IPS-18c (cell line): Measurements from ENCODE around the gene TMEM80.
"Not testable (repeated sequence)": the region's sequence is repeated elsewhere in the genome, so short reads cannot be mapped to it uniquely, and the experiment has no call there.

Experiments used
- H3K4me3 ChIP-seq: 2 replicates; pipeline ENCODE4 v1.7.0; 2013; ENCODE audit warnings: low read depth, mild to moderate bottlenecking, low read length, moderate library complexity; ENCODE audit not compliant: insufficient read depth
- H3K9me3 ChIP-seq: one replicate; pipeline ENCODE4 v1.6.1; 2013; ENCODE audit warnings: mild to moderate bottlenecking, low read length, moderate library complexity; ENCODE audit not compliant: control insufficient read depth, insufficient read depth

TMEM80 gene

DNA sequence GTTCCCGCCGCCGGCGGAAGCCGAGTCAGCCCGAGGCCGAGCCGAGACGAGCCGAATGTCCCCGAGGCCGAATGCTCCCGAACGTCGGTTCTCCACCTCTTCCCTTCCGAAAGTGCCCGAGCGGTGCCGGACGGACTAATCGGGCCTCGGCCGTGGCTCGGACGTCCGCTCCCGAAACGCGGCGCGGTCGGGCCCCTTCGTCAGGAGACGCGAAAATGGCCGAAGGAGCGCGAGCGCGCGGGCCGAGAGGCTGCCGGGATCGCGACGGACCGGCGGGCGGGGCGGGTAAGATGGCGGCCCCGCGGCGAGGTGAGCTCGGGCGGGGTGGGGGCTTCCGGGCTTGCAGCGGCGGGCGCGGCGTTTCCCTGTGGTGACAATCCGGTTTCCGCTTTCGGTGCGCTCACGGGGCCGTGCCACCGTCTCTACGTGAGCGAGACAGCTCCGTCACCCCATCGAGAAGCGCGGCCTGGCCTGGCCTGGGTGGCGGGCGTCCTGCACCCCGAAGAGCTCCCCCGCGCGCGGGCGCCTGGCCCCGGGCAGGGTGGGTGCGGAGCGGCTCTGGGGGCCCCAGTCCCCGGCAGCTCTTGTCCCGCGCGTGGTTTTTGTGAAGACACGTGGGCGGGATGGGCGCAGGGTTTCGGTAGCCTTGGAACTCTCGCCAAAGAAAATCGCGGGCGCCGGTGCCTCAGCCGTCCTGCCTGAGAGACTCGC lies at the start of gene TMEM80:
Gene TMEM80 (plus strand): TSS at position 279 of the 711 bp plus-strand sequence. CDS start 12 bp downstream, at position 291.
- Histone ChIP-seq H3K9me3 (peaks cover 2% of the 10 kb centered on the region), H3K4me3 (peak within 1 kb of the TSS; percentile 67)

DNA sequence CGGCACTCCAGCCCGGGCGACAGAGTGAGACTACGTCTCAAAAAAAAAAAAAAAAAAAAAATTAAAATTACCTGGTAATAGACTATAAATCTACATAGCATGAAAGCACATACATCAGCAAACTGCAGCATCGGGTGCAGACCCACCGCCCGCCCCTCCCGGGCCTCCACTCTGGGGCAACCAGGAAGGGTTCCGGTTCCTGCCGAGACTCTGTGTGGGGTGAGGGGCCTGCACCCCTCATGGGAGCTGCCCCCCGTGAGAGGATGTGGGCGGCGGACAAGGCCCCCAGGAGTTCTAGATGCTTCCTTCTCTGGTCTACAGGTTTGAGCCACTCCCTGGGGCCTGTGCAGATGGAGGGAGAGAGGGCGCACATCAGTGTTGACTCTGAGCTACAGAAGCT lies 49.4 kb upstream of the TMEM80 start:
- Histone ChIP-seq H3K4me3 (no peak overlapping the region), H3K9me3 (no peaks in the 10 kb centered on the region)

DNA sequence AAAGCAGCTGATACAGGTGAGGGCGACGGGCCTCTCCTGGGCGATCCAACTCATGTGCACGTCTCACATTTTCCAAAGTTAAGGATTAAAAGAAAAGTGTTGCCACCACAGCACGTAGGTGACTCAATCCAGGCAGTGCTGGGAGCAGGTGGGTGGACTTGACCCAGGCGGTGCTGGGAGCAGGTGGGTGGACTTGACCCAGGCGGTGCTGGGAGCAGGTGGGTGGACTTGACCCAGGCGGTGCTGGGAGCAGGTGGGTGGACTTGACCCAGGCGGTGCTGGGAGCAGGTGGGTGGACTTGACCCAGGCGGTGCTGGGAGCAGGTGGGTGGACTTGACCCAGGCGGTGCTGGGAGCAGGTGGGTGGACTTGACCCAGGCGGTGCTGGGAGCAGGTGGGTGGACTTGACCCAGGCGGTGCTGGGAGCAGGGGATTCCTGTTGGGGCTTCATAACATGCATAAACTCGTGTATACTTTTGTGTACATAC lies 47.9 kb upstream of the TMEM80 start:
- not testable (repeated sequence) for H3K4me3 ChIP-seq, H3K9me3 ChIP-seq

- Histone ChIP-seq H3K9me3 (no peaks in the 10 kb centered on the region), H3K4me3 (no peak overlapping the region)
Measured at GRCh38 chr11:650482-650881, 45.1 kb upstream of the TMEM80 start.

DNA sequence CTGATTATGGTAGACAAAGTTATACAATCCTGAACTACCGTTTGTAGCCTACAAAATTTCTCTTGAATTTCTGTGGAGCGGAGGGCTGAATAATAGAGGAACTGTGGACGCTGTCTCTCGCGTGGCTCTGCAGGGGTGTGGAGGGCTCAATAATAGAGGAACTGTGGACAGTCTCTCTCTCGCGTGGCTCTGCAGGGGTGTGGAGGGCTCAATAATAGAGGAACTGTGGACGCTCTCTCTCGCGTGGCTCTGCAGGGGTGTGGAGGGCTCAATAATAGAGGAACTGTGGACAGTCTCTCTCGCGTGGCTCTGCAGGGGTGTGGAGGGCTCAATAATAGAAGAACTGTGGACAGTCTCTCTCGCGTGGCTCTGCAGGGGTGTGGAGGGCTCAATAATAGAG lies 42.5 kb upstream of the TMEM80 start:
- H3K9me3 ChIP-seq, H3K4me3 ChIP-seq: not testable (repeated sequence)

DNA sequence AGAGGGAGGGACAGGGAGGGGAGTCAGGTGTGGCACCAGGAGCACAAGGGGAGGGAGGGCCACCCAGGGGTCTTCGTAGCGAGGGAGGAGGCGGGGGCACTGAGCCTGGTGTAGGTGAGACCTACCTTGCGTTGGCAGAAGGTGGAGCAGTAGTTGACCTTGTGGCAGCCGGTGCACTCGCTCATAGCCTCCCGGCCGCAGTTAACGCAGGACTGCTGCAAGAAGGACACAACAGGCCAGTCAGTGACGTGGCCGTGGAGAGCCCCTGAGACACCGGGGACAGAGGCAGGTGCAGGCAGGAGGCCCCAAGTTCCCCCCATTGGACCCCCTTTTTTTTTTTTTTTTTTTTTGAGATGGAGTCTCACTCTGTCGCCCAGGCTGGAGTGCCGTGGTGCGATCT lies 41.8 kb upstream of the TMEM80 start:
- Histone ChIP-seq H3K9me3 (no peaks in the 10 kb centered on the region), H3K4me3 (no peak overlapping the region)

DNA sequence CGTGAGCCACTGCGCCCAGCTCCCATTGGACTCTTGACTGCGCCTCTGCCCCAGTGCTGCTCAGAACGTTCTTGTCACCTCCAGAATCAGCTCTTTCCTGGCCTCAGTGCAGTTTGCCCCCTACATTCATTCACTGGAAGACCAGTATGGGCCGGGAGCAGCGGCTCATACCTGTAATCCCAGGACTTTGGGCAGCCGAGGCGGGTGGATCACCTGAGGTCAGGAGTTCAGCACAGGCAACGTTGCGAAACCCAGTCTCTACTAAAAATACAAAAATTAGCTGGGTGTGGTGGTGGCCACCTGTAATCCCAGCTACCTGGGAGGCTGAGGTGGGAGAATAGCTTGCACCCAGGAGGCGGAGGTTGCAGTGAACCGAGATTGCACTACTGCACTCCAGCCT lies 41.2 kb upstream of the TMEM80 start:
- not testable (repeated sequence) for H3K9me3 ChIP-seq, H3K4me3 ChIP-seq

DNA sequence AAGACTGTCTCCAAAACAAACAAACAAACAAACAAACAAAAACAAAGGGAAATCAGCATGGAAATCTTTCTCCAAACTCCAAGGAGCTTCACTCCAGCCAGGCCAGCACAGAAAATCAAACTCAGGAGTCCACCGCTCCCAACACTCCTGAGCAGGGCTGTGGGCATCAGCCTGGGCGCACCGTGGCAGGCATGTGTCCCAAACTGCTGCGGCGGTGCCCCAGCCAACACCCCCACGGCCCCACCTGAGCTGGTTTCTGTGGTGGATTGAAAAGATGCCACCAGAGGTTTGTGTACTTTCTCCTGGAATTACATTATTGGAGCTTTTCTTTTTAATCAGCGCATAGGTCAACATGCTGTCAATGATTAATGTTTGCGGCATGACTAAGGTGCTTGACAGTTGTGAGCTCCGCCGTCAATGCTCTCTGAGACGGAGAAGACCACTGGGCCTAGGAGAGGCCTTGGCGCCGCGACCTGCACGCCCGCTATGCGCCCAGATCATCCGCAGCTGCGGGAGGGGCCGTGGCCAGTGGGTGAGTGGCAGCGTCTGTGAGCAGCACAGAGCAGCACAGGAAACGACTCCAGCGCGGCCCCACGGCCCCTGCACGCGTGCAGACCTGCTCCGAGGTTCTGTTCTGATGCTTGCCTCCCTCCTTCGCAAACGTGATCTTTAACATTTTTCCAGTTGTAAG lies 40.4 kb upstream of the TMEM80 start:
- Histone ChIP-seq H3K4me3 (no peak overlapping the region), H3K9me3 (no peaks in the 10 kb centered on the region)

DNA sequence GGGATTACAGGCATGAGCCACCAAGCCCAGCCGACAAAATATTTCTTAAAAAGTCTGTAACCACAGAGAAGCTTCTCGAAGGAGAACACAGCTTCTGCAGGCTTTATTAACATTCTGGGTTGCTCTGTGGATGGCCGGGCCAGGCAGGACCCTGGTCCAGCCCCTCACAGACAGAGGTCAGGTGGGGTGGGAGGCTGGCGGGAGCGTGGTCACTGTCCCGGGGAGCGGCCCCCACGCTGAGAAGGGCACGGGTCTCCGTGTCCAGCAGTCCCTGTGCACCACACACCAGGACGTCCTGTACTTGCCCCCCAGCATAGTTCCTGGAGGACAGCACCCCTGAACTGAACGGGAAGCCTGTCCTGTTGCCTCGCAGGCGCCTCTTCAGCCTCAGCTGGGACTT lies 39.2 kb upstream of the TMEM80 start:
- no peaks in the 10 kb centered on the region for H3K9me3 ChIP-seq
- no peak overlapping the region for H3K4me3 ChIP-seq

- Histone ChIP-seq H3K4me3 (no peak overlapping the region), H3K9me3 (no peaks in the 10 kb centered on the region)
Measured at GRCh38 chr11:656866-657265, 38.8 kb upstream of the TMEM80 start.

GRCh38 chr11:657691-658126 lies 37.9 kb upstream of the TMEM80 start:
- no peaks in the 10 kb centered on the region for H3K9me3 ChIP-seq
- no peak overlapping the region for H3K4me3 ChIP-seq

- no peaks in the 10 kb centered on the region for H3K9me3 ChIP-seq
Measured at GRCh38 chr11:659532-660085, 36.0 kb upstream of the TMEM80 start.

DNA sequence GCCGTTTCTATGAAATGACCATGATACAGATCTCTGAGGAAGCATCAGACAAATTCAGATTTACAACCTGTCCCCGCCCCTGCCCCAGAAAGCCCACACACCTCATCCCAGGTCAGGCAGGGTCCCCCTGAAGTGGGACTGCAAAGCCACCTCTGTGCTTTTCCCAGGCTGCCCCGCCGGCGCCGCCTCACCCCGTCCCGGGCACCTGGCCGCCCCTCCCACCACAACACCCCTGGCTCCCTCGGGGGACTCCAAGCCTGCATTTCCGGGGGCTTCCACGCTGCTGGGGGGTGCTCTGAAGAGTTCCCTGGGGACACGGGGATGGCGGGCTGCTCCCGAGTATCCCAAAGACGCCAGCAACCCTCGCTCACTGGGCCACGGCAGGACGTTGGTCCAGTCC lies 35.3 kb upstream of the TMEM80 start:
- Histone ChIP-seq H3K9me3 (no peaks in the 10 kb centered on the region), H3K4me3 (no peak overlapping the region)

More at GRCh38 chr11:659532-660085, 36.0 kb upstream of the TMEM80 start:
- no peak overlapping the region for H3K4me3 ChIP-seq

- no peaks in the 10 kb centered on the region for H3K9me3 ChIP-seq
- H3K4me3 ChIP-seq = no peak overlapping the region
Measured at GRCh38 chr11:660681-661444, 34.8 kb upstream of the TMEM80 start.

DNA sequence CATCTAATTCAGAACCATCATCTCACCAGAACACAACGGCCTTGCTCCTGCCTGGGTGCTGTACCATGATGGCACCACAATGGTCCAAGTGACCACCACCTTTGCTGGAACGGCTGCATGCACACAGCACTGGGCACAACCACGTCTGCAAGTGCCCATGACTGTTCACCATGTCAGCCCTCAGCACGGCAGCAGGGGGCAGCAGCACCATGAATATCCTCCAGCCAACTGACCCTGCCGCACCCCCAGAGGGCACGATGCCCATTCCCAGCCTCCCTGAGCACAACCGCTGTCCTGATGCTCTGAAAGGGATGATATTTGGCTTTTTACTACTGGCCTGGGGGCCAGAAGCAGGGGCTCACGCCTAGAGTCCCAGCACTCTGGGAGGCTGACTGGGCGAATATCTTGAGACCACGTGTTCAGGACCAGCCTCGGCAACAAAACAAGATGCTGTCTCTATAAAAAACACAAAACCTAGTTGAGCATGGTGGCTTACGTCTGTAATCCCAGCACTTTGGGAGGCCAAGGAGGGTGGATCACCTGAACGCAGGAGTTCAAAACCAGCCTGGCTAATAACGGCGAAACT lies 32.8 kb upstream of the TMEM80 start:
- H3K4me3 ChIP-seq = no peak overlapping the region
- H3K9me3 ChIP-seq = no peaks in the 10 kb centered on the region

DNA sequence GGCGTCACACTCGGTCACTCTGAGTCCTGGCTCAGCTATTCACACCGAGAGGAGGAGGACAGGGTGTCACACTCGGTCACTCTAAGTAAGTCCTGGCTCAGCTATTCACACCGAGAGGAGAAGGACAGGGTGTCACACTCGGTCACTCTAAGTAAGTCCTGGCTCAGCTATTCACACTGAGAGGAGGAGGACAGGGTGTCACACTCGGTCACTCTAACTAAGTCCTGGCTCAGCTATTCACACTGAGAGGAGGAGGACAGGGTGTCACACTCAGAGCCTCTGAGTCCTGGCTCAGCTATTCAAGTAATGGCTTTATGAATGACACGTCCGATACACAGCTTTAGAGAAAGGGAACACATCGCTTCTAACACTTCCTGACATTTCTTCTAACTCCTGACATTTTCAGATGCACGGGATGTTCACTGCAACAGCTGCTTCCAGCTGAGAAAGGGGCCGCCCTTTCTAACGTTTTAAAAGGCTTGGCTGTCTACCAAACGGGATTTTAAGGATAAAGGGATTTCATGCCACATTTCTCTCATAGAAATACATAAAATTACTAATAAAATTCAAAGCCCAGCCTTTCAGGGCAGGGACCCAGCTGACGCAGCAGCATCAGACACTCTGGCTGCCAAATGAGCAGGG lies 30.4 kb upstream of the TMEM80 start:
- Histone ChIP-seq H3K9me3 (no peaks in the 10 kb centered on the region), H3K4me3 (no peak overlapping the region)
